ENCODE results near the gene GSTCD.

DNA sequence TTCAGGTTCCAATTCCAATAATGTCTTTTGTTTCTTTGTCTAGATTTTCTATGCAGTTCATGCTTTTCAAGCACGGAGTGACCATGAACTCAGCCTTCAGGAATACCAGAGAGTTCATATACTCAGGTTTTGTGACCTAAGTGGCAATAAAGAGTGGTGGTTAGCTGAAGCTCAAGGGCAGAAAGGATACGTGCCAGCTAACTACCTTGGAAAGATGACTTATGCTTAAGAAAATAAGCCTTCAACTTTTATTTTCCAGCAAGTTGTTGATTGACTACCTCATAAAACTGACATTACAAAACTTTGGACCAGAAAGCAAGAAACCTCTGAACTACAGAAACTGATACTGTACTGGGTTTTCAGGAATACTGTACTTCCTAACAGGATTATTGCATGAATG is 30.9 kb upstream of the GSTCD start:
- TF ChIP-seq ZNF645 (tag by site-specific recombination; IDR thresholded peaks at IDR 0.05) = no peak
- no peak for TF ChIP-seq CTCF (tag by site-specific recombination; IDR thresholded peaks at IDR 0.05)
- TF ChIP-seq, protein P1, sequence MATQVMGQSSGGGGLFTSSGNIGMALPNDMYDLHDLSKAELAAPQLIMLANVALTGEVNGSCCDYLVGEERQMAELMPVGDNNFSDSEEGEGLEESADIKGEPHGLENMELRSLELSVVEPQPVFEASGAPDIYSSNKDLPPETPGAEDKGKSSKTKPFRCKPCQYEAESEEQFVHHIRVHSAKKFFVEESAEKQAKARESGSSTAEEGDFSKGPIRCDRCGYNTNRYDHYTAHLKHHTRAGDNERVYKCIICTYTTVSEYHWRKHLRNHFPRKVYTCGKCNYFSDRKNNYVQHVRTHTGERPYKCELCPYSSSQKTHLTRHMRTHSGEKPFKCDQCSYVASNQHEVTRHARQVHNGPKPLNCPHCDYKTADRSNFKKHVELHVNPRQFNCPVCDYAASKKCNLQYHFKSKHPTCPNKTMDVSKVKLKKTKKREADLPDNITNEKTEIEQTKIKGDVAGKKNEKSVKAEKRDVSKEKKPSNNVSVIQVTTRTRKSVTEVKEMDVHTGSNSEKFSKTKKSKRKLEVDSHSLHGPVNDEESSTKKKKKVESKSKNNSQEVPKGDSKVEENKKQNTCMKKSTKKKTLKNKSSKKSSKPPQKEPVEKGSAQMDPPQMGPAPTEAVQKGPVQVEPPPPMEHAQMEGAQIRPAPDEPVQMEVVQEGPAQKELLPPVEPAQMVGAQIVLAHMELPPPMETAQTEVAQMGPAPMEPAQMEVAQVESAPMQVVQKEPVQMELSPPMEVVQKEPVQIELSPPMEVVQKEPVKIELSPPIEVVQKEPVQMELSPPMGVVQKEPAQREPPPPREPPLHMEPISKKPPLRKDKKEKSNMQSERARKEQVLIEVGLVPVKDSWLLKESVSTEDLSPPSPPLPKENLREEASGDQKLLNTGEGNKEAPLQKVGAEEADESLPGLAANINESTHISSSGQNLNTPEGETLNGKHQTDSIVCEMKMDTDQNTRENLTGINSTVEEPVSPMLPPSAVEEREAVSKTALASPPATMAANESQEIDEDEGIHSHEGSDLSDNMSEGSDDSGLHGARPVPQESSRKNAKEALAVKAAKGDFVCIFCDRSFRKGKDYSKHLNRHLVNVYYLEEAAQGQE (tag by site-specific recombination; IDR thresholded peaks at IDR 0.05) = no peak
- no peak for TF ChIP-seq YY1 (tag by site-specific recombination; IDR thresholded peaks at IDR 0.05)
